Measurements from ENCODE around the gene CYP21A2.
"Not testable (repeated sequence)": the region's sequence is repeated elsewhere in the genome, so short reads cannot be mapped to it uniquely, and the experiment has no call there.

CYP21A2 gene

GRCh38 chr6:32039321-32040274 lies 1.4 kb downstream of the CYP21A2 start:
- H3K4me3 ChIP-seq (ENCODE audit: low read length): not testable (repeated sequence)

GRCh38 chr6:32040299-32041049 lies 2.3 kb downstream of the CYP21A2 start:
- not testable (repeated sequence) for H3K4me1 ChIP-seq (ENCODE audit: control insufficient read depth, insufficient read depth, low read length); H3K27me3 ChIP-seq (ENCODE audit: control insufficient read depth, insufficient read depth, low read length); H3K9ac ChIP-seq (ENCODE audit: low read length); H3K9me3 ChIP-seq (ENCODE audit: control insufficient read depth, low read length); H3K36me3 ChIP-seq (ENCODE audit: control insufficient read depth, insufficient read depth, low read length); H3K4me3 ChIP-seq (ENCODE audit: low read length)

More at GRCh38 chr6:32039321-32040274, 1.4 kb downstream of the CYP21A2 start:
- not testable (repeated sequence) for H3K9ac ChIP-seq (ENCODE audit: low read length); H3K27me3 ChIP-seq (ENCODE audit: control insufficient read depth, insufficient read depth, low read length); H3K36me3 ChIP-seq (ENCODE audit: control insufficient read depth, insufficient read depth, low read length); H3K4me1 ChIP-seq (ENCODE audit: control insufficient read depth, insufficient read depth, low read length); H3K9me3 ChIP-seq (ENCODE audit: control insufficient read depth, low read length)

- H3K4me3 ChIP-seq (ENCODE audit: low read length); H3K4me1 ChIP-seq (ENCODE audit: control insufficient read depth, insufficient read depth, low read length); H3K9me3 ChIP-seq (ENCODE audit: control insufficient read depth, low read length); H3K36me3 ChIP-seq (ENCODE audit: control insufficient read depth, insufficient read depth, low read length); H3K27me3 ChIP-seq (ENCODE audit: control insufficient read depth, insufficient read depth, low read length); H3K9ac ChIP-seq (ENCODE audit: low read length): not testable (repeated sequence)
Observed at GRCh38 chr6:32041050-32041321, 2.8 kb downstream of the CYP21A2 start.

GRCh38 chr6:32041385-32041784 lies 3.2 kb downstream of the CYP21A2 start:
- not testable (repeated sequence) for H3K4me3 ChIP-seq (ENCODE audit: low read length); H3K4me1 ChIP-seq (ENCODE audit: control insufficient read depth, insufficient read depth, low read length)

GRCh38 chr6:32042276-32042675 lies 4.1 kb downstream of the CYP21A2 start:
- H3K4me1 ChIP-seq (ENCODE audit: control insufficient read depth, insufficient read depth, low read length); H3K9me3 ChIP-seq (ENCODE audit: control insufficient read depth, low read length); H3K4me3 ChIP-seq (ENCODE audit: low read length); H3K9ac ChIP-seq (ENCODE audit: low read length); H3K36me3 ChIP-seq (ENCODE audit: control insufficient read depth, insufficient read depth, low read length); H3K27me3 ChIP-seq (ENCODE audit: control insufficient read depth, insufficient read depth, low read length): not testable (repeated sequence)

More at GRCh38 chr6:32041385-32041784, 3.2 kb downstream of the CYP21A2 start:
- H3K9me3 ChIP-seq (ENCODE audit: control insufficient read depth, low read length); H3K9ac ChIP-seq (ENCODE audit: low read length); H3K36me3 ChIP-seq (ENCODE audit: control insufficient read depth, insufficient read depth, low read length); H3K27me3 ChIP-seq (ENCODE audit: control insufficient read depth, insufficient read depth, low read length): not testable (repeated sequence)

GRCh38 chr6:32043589-32044380 lies 5.6 kb downstream of the CYP21A2 start:
- H3K9ac ChIP-seq (ENCODE audit: low read length); H3K4me1 ChIP-seq (ENCODE audit: control insufficient read depth, insufficient read depth, low read length); H3K36me3 ChIP-seq (ENCODE audit: control insufficient read depth, insufficient read depth, low read length); H3K4me3 ChIP-seq (ENCODE audit: low read length); H3K9me3 ChIP-seq (ENCODE audit: control insufficient read depth, low read length); H3K27me3 ChIP-seq (ENCODE audit: control insufficient read depth, insufficient read depth, low read length): not testable (repeated sequence)

- not testable (repeated sequence) for H3K9me3 ChIP-seq (ENCODE audit: control insufficient read depth, low read length); H3K9ac ChIP-seq (ENCODE audit: low read length); H3K4me1 ChIP-seq (ENCODE audit: control insufficient read depth, insufficient read depth, low read length); H3K27me3 ChIP-seq (ENCODE audit: control insufficient read depth, insufficient read depth, low read length); H3K4me3 ChIP-seq (ENCODE audit: low read length); H3K36me3 ChIP-seq (ENCODE audit: control insufficient read depth, insufficient read depth, low read length)
Observed at GRCh38 chr6:32044916-32045315, 6.7 kb downstream of the CYP21A2 start.

- Histone ChIP-seq H3K36me3 (ENCODE audit: control insufficient read depth, insufficient read depth, low read length) (no peaks in the 10 kb centered on the region), H3K4me1 (ENCODE audit: control insufficient read depth, insufficient read depth, low read length) (peaks cover 3% of the 10 kb centered on the region), H3K9ac (ENCODE audit: low read length) (no peak overlapping the region), H3K4me3 (ENCODE audit: low read length) (no peak overlapping the region), H3K9me3 (ENCODE audit: control insufficient read depth, low read length) (no peaks in the 10 kb centered on the region), H3K27me3 (ENCODE audit: control insufficient read depth, insufficient read depth, low read length) (peaks cover 3% of the 10 kb centered on the region)
Observed at GRCh38 chr6:32045811-32046449, 7.7 kb downstream of the CYP21A2 start.

GRCh38 chr6:32046450-32047083 lies 8.4 kb downstream of the CYP21A2 start:
- H3K36me3 ChIP-seq (ENCODE audit: control insufficient read depth, insufficient read depth, low read length): no peaks in the 10 kb centered on the region
- H3K4me1 ChIP-seq (ENCODE audit: control insufficient read depth, insufficient read depth, low read length): peaks cover 3% of the 10 kb centered on the region
- H3K9me3 ChIP-seq (ENCODE audit: control insufficient read depth, low read length): no peaks in the 10 kb centered on the region
- H3K27me3 ChIP-seq (ENCODE audit: control insufficient read depth, insufficient read depth, low read length): peaks cover 3% of the 10 kb centered on the region
- H3K9ac ChIP-seq (ENCODE audit: low read length): no peak overlapping the region
- H3K4me3 ChIP-seq (ENCODE audit: low read length): no peak overlapping the region

- H3K27me3 ChIP-seq (ENCODE audit: control insufficient read depth, insufficient read depth, low read length): peaks cover 3% of the 10 kb centered on the region
- H3K4me1 ChIP-seq (ENCODE audit: control insufficient read depth, insufficient read depth, low read length): peaks cover 3% of the 10 kb centered on the region
- no peaks in the 10 kb centered on the region for H3K9me3 ChIP-seq (ENCODE audit: control insufficient read depth, low read length)
- H3K4me3 ChIP-seq (ENCODE audit: low read length): no peak overlapping the region
- no peak overlapping the region for H3K9ac ChIP-seq (ENCODE audit: low read length)
- H3K36me3 ChIP-seq (ENCODE audit: control insufficient read depth, insufficient read depth, low read length): no peaks in the 10 kb centered on the region
Observed at GRCh38 chr6:32047084-32047478, 8.9 kb downstream of the CYP21A2 start.

GRCh38 chr6:32047539-32047854 lies 9.3 kb downstream of the CYP21A2 start:
- H3K36me3 ChIP-seq (ENCODE audit: control insufficient read depth, insufficient read depth, low read length): no peaks in the 10 kb centered on the region
- H3K27me3 ChIP-seq (ENCODE audit: control insufficient read depth, insufficient read depth, low read length): peaks cover 3% of the 10 kb centered on the region
- no peak overlapping the region for H3K4me3 ChIP-seq (ENCODE audit: low read length)
- H3K4me1 ChIP-seq (ENCODE audit: control insufficient read depth, insufficient read depth, low read length): peaks cover 3% of the 10 kb centered on the region
- H3K9ac ChIP-seq (ENCODE audit: low read length): no peak overlapping the region
- no peaks in the 10 kb centered on the region for H3K9me3 ChIP-seq (ENCODE audit: control insufficient read depth, low read length)

All from mucosa of stomach (tissue), 1 donor.